ENCODE measurements around the gene PLK1. TPM values are rescaled to one million over a fixed set of nuclear protein-coding genes. Genes with fewer than 3 reads are reported as not detected.
A peak's percentile ranks its signal among the peaks of the same experiment; 100 is the strongest.

The PLK1 gene
- total and polyA plus RNA-seq, 2 of the 13 experiments (the other 11 are each of a cell fraction or from before 2014, with no cell fraction given) = 71.5 to 76.3 TPM

DNA sequence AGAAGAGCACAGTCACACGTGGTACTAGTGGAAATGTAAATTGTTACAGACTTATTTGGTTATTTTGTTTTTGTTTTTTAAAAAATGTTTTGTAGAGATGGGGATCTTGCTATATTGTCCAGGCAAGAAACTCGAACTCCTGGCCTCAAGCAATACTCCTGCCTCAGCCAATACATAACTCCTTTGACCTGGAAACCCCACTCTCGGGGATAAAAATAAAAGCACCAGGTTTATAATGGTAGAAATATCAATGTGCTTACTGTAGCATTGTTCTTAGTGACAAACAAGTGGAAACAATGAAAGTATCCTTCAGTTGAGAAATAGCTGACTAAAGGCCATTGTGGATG lies 46.1 kb downstream of the PLK1 start:
- H3K4me2 ChIP-seq (ENCODE audit: low read depth, low read length) = no peak overlapping the region
- H3K36me3 ChIP-seq (replicated peaks in 1 of 2; ENCODE audit: control insufficient read depth in 1 of 2, insufficient read depth in 2 of 2, low read length in 2 of 2) = no peaks in the 10 kb centered on the region
- peaks cover 33% of the 10 kb centered on the region for H3K4me1 ChIP-seq (ENCODE audit: insufficient read depth, low read length)
- H3K27me3 ChIP-seq (ENCODE audit: control insufficient read depth in 1 of 2, insufficient read depth in 2 of 2, low read length in 2 of 2) = no peaks in the 10 kb centered on the region
- peaks cover 5% of the 10 kb centered on the region; the same call in 1 of the 2 replicates for H3K9me3 ChIP-seq (ENCODE audit: low read length)
- ATAC-seq (no peak), DNase-seq (ENCODE audit: low spot score) (no peak), FAIRE-seq (no peak)
- H4K20me1 ChIP-seq (ENCODE audit: insufficient read depth, low read length) = no peaks in the 10 kb centered on the region
- H3K4me3 ChIP-seq (replicated peaks in 1 of 3; ENCODE audit: insufficient read depth in 1 of 3, low read depth in 2 of 3, low read length in 3 of 3) = no peak overlapping the region
- no peak overlapping the region for H3K9ac ChIP-seq (ENCODE audit: insufficient read depth, low read depth, low read length)
- TF ChIP-seq ZNF121 (CRISPR knock-in tag; IDR thresholded peaks at IDR 0.05) (peak; percentile 74; the same call in 1 of the 2 replicates), SNRNP70 (IDR thresholded peaks at IDR 0.05; ENCODE audit: low read depth, low read length) (no peak), MAFK (conservative IDR thresholded peaks at IDR 0.05 in 1 of 2, IDR thresholded peaks at IDR 0.05 in 1 of 2; ENCODE audit: low read length in 2 of 2) (peak in 1 of 2 experiments; percentile 37; a peak in 2 of 4 replicates)
- 43% methylated on average over 3 of the region's 3 CpGs for WGBS (ENCODE audit: low lambda C conversion rate)
- intact Hi-C loops (cut with micrococcal nuclease; ENCODE audit: unreplicated experiment) = loop anchor here (5.0 kb wide), 1 partner anchor 82 kb away; the partner anchor contains the start of genes DCTN5 and PALB2
- ChIA-PET POLR2A (no interaction called here), CTCF (ENCODE audit: low intra/inter-chr PET ratio, low total read pairs) (no interaction called here)
- no peak overlapping the region for H2AFZ ChIP-seq (ENCODE audit: low read length)
- H3K79me2 ChIP-seq (ENCODE audit: insufficient read depth, low read length) = no peaks in the 10 kb centered on the region
- BruUV-seq (replicated peaks) = no TSS peak
- H3K27ac ChIP-seq (ENCODE audit: extremely low read length, insufficient read depth, low read length) = no peak overlapping the region
- in situ Hi-C loops (cut with HindIII; ENCODE audit: extremely low pct_ligation_motif_present, low pct_unique_long_range_greater_than_20kb) = no loop called here

DNA sequence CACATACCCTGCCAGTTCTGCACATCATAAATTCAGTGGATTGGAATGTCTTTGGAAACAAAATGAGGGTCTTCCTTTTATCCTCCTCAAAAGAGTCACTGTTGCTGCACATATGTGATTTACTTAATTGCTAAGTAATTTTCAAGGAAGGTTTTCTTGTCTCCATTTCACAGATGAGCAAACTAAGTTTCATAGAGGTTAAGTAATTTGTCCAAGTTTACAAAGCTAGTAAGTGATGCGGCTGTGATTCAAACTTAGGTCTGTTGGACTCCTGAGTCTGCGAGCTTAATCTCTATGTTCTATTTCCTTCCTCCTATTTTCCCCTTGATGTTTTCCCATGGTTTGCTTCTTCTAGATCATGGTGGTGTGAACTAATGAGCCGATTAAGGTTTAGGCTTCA lies 48.0 kb downstream of the PLK1 start:
- Histone ChIP-seq H3K4me1 (ENCODE audit: insufficient read depth, low read length) (peaks cover 37% of the 10 kb centered on the region), H3K79me2 (ENCODE audit: insufficient read depth, low read length) (no peaks in the 10 kb centered on the region), H3K4me3 (replicated peaks in 1 of 3; ENCODE audit: insufficient read depth in 1 of 3, low read depth in 2 of 3, low read length in 3 of 3) (no peak overlapping the region), H3K9me3 (ENCODE audit: low read length) (peaks cover 5% of the 10 kb centered on the region; the same call in 1 of the 2 replicates), H3K9ac (ENCODE audit: insufficient read depth, low read depth, low read length) (no peak overlapping the region), H3K4me2 (ENCODE audit: low read depth, low read length) (no peak overlapping the region), H3K27ac (ENCODE audit: extremely low read length, insufficient read depth, low read length) (no peak overlapping the region), H3K36me3 (replicated peaks in 1 of 2; ENCODE audit: control insufficient read depth in 1 of 2, insufficient read depth in 2 of 2, low read length in 2 of 2) (no peaks in the 10 kb centered on the region), H3K27me3 (ENCODE audit: control insufficient read depth in 1 of 2, insufficient read depth in 2 of 2, low read length in 2 of 2) (no peaks in the 10 kb centered on the region), H2AFZ (ENCODE audit: low read length) (no peak overlapping the region), H4K20me1 (ENCODE audit: insufficient read depth, low read length) (no peaks in the 10 kb centered on the region)
- no peak for FAIRE-seq
- no peak for DNase-seq (ENCODE audit: low spot score)
- 90% methylated on average over 3 of the region's 3 CpGs for WGBS (ENCODE audit: low lambda C conversion rate)
- TF ChIP-seq ZNF629 (CRISPR knock-in tag; conservative IDR thresholded peaks at IDR 0.05) = peak; percentile 83
- no peak for TF ChIP-seq SMC3 (IDR thresholded peaks at IDR 0.05; ENCODE audit: low read length)
- TF ChIP-seq ARID2 (CRISPR knock-in tag; IDR thresholded peaks at IDR 0.05; ENCODE audit: borderline replicate concordance) = no peak
- no peak for TF ChIP-seq ZNF225 (CRISPR knock-in tag; IDR thresholded peaks at IDR 0.05)
- TF ChIP-seq, protein P1, sequence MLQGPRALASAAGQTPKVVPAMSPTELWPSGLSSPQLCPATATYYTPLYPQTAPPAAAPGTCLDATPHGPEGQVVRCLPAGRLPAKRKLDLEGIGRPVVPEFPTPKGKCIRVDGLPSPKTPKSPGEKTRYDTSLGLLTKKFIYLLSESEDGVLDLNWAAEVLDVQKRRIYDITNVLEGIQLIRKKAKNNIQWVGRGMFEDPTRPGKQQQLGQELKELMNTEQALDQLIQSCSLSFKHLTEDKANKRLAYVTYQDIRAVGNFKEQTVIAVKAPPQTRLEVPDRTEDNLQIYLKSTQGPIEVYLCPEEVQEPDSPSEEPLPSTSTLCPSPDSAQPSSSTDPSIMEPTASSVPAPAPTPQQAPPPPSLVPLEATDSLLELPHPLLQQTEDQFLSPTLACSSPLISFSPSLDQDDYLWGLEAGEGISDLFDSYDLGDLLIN (CRISPR knock-in tag; IDR thresholded peaks at IDR 0.05; ENCODE audit: borderline replicate concordance) = no peak
- no peak for TF ChIP-seq MED1 (CRISPR knock-in tag; IDR thresholded peaks at IDR 0.05)
- no peak for TF ChIP-seq FOXK2 (IDR thresholded peaks at IDR 0.05)
- no TSS peak for BruUV-seq (replicated peaks)
- ChIA-PET CTCF (ENCODE audit: low intra/inter-chr PET ratio, low total read pairs) (no interaction called here), POLR2A (no interaction called here)
- ATAC-seq = no peak
- intact Hi-C loops (cut with micrococcal nuclease; ENCODE audit: unreplicated experiment) (loop anchor here (5.0 kb wide), 1 partner anchor 84 kb away; the partner anchor contains the start of genes DCTN5 and PALB2), in situ Hi-C loops (cut with HindIII; ENCODE audit: extremely low pct_ligation_motif_present, low pct_unique_long_range_greater_than_20kb) (no loop called here)

Data from HepG2 (cell line).